ENCODE data around the gene DMD. TPM values are rescaled to one million over a fixed set of nuclear protein-coding genes. Genes with fewer than 3 reads are reported as not detected.

Gene DMD
- total and polyA plus RNA-seq, 2 of the 13 experiments (the other 11 are each of a cell fraction or from before 2014, with no cell fraction given), result 17.6 to 25.9 TPM

DNA sequence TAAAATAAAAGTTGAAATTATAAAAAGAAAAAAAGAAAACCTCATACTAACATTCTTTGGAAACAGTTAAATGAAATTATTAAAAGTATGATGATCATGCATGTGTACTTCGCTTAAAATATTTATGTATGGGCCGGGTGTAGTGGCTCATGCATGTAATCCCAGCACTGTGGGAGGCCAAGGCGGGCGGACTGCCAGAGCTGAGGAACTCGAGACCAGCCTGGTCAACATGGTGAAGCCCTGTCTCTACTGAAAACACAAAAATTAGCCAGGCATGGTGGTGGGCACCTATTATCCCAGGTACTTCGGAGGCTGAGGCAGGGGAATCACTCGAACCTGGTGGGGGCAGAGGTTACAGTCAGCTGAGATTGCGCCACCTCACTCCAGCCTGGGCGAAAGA, 1187.3 kb downstream of the DMD start:
- Histone ChIP-seq H3K9me3 (ENCODE audit: low read length) (no peaks in the 10 kb centered on the region), H3K4me1 (ENCODE audit: insufficient read depth, low read length) (no peaks in the 10 kb centered on the region), H3K36me3 (replicated peaks in 1 of 2; ENCODE audit: control insufficient read depth in 1 of 2, insufficient read depth in 2 of 2, low read length in 2 of 2) (no peaks in the 10 kb centered on the region), H2AFZ (ENCODE audit: low read length) (no peak overlapping the region), H3K4me3 (replicated peaks in 1 of 3; ENCODE audit: insufficient read depth in 1 of 3, low read depth in 2 of 3, low read length in 3 of 3) (no peak overlapping the region), H3K4me2 (ENCODE audit: low read depth, low read length) (no peak overlapping the region), H4K20me1 (ENCODE audit: insufficient read depth, low read length) (no peaks in the 10 kb centered on the region), H3K9ac (ENCODE audit: insufficient read depth, low read depth, low read length) (no peak overlapping the region), H3K27ac (ENCODE audit: extremely low read length, insufficient read depth, low read length) (no peak overlapping the region), H3K79me2 (ENCODE audit: insufficient read depth, low read length) (no peaks in the 10 kb centered on the region), H3K27me3 (ENCODE audit: control insufficient read depth in 1 of 2, insufficient read depth in 2 of 2, low read length in 2 of 2) (no peaks in the 10 kb centered on the region)
- FAIRE-seq, result no peak
- in situ Hi-C loops (cut with HindIII; ENCODE audit: extremely low pct_ligation_motif_present, low pct_unique_long_range_greater_than_20kb), result no loop called here
- ChIA-PET POLR2A (no interaction called here), CTCF (ENCODE audit: low intra/inter-chr PET ratio, low total read pairs) (no interaction called here)
- WGBS (ENCODE audit: low lambda C conversion rate), result 50% methylated on average over 9 of the region's 9 CpGs
- no peak for TF ChIP-seq SIN3A (IDR thresholded peaks at IDR 0.05; ENCODE audit: borderline replicate concordance, low read depth, low read length)
- no peak for TF ChIP-seq PRPF4 (IDR thresholded peaks at IDR 0.05; ENCODE audit: low read depth, low read length, poor library complexity, severe bottlenecking)
- TF ChIP-seq NAIF1 (CRISPR knock-in tag; IDR thresholded peaks at IDR 0.05; ENCODE audit: borderline replicate concordance), result no peak
- TF ChIP-seq SNRNP70 (IDR thresholded peaks at IDR 0.05; ENCODE audit: low read depth, low read length), result no peak
- TF ChIP-seq MTA1 (CRISPR knock-in tag; IDR thresholded peaks at IDR 0.05; ENCODE audit: borderline replicate concordance), result no peak
- no peak for TF ChIP-seq ZNF343 (CRISPR knock-in tag; IDR thresholded peaks at IDR 0.05)
- TF ChIP-seq ZNF615 (CRISPR knock-in tag; IDR thresholded peaks at IDR 0.05; ENCODE audit: borderline replicate concordance), result no peak
- TF ChIP-seq, protein P1, sequence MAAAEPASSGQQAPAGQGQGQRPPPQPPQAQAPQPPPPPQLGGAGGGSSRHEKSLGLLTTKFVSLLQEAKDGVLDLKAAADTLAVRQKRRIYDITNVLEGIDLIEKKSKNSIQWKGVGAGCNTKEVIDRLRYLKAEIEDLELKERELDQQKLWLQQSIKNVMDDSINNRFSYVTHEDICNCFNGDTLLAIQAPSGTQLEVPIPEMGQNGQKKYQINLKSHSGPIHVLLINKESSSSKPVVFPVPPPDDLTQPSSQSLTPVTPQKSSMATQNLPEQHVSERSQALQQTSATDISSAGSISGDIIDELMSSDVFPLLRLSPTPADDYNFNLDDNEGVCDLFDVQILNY (CRISPR knock-in tag; conservative IDR thresholded peaks at IDR 0.05), result no peak
- no peak for TF ChIP-seq ZNF3 (CRISPR knock-in tag; IDR thresholded peaks at IDR 0.05)
- no peak for TF ChIP-seq HCFC1 (IDR thresholded peaks at IDR 0.05; ENCODE audit: low read depth, low read length)
- TF ChIP-seq CREM (IDR thresholded peaks at IDR 0.05), result no peak
- no peak for TF ChIP-seq CREM (CRISPR knock-in tag; IDR thresholded peaks at IDR 0.05)
- TF ChIP-seq FOXC1 (CRISPR knock-in tag; IDR thresholded peaks at IDR 0.05; ENCODE audit: borderline replicate concordance), result no peak
- TF ChIP-seq ATF7-NPFF (CRISPR knock-in tag; IDR thresholded peaks at IDR 0.05; ENCODE audit: low read depth), result no peak
- intact Hi-C loops (cut with micrococcal nuclease; ENCODE audit: unreplicated experiment), result no loop called here
- ATAC-seq, result no peak
- no TSS peak for BruUV-seq (replicated peaks)
- DNase-seq (ENCODE audit: low spot score), result no peak

Measured in HepG2 (cell line).